Activated CD8-positive, alpha-beta memory T cell treated with anti-CD3 and anti-CD28 coated beads, Interleukin-2, amount 50 U/mL, for 1 hour (primary cell): ENCODE data around the gene CLEC4G.
"Not testable (repeated sequence)": the region's sequence is repeated elsewhere in the genome, so short reads cannot be mapped to it uniquely, and the experiment has no call there.

ENCODE experiments used
- DNase-seq: peaks from one replicate; pipeline ENCODE4 v3.0.0-alpha.2; 2020; ENCODE audit errors: extremely low read depth

The CLEC4G gene, protein sequence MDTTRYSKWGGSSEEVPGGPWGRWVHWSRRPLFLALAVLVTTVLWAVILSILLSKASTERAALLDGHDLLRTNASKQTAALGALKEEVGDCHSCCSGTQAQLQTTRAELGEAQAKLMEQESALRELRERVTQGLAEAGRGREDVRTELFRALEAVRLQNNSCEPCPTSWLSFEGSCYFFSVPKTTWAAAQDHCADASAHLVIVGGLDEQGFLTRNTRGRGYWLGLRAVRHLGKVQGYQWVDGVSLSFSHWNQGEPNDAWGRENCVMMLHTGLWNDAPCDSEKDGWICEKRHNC

DNA sequence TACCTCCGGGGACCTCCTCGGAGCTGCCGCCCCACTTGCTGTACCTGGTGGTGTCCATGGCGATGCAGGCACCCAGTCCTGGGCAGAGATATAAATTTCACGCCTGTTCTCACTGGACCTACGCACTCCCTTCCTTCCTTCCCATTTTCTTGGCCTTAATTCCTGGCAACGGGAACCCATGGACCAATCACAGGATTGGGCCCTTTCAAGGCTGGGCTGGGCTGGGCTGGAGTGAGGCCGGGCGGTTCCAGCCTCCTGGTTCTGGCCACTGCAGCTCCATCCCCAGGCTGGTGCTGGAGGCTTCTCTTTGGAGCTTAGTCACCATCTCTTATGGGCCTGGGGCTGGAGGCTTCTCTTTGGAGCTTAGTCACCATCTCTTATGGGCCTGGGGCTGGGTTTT, at the start of gene CLEC4G:
CLEC4G (minus strand) TSS at position 66 of the 400 bp plus-strand sequence; CDS start at position 58, 8 bp downstream.
- DNase-seq = no peak

- DNase-seq = no peak
Observed at GRCh38 chr19:7781157-7781556, 49.2 kb upstream of the CLEC4G start.

DNA sequence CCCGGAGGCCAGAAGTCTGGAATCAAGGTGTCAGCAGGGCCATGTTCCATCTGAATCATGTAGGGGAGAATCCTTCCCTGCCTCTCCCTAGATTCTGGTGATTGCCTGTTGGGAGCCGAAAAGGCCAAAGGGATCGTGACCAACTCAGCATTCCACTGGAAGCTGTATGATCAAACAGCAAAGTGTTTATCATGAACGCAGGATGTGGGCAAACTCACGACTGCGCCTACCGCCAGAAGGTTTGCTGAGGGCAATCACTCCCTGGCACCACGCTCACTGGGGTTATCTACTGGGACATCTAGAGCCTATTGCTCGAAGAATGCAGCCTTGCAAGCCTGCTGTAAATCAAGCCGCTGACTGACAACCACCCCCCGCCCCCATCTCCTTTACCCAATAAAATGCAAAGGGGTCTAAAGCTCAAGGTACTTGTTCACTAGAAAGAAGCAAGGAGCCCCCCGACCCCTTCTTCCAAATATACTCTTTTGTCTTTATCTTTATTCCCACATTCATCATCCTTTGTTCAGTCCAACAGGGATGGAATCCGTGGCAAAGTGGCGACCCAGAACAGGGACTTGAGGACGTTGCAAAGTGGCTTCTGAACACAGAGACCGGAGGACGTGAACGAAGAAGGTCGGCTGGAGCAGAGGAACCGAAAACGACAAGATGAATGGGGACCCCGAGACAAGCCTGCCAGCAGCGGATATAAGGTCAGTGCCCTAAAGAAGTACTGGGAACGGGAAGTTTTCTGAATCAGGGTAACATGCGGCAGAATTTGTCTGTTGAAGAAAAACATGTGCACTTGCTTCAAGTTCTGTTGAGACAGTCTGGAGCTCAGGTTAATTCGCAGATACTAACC, 47.9 kb upstream of the CLEC4G start:
- DNase-seq = no peak

DNA sequence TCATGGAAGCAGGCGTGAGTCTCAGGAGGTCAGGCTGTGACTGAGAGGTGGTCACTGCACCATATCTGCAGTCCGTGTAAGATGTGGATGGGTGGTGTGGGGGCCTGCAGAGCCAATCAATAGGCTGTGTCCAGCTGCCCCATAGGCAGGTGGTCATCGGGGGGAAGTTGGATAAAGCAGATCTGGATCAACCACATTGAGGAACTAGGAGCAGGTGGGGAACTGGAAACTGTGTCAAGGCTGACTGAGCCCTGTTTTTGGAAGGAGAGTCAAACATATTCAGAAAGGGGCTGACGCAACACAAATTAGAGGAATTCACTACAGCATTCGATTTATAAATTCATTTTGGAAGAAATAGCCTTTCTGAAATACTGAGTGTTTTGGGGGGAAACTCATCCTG, 46.2 kb upstream of the CLEC4G start:
- no peak for DNase-seq

GRCh38 chr19:7775761-7776160, 43.9 kb upstream of the CLEC4G start:
- DNase-seq = no peak

DNA sequence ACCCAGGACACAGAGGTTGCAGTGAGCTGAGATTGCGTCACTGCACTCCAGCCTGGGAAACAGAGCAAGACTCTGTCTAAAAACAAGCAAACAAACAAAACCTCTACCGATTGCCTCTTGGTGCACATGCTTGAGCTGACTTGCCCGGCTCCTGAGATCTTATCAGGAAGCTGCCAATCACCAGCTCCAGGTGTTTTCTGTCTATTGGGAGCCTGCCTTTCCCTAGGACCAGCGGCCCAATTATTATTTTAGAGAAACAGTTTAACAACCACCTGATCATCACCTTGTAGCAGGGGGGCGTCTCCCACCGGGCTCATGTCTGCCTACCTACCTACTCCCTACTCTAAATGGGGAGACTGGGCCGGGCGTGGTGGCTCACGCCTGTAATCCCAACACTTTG, 41.9 kb upstream of the CLEC4G start:
- no peak for DNase-seq

- no peak for DNase-seq
Observed at GRCh38 chr19:7772752-7773291, 40.9 kb upstream of the CLEC4G start.

DNA sequence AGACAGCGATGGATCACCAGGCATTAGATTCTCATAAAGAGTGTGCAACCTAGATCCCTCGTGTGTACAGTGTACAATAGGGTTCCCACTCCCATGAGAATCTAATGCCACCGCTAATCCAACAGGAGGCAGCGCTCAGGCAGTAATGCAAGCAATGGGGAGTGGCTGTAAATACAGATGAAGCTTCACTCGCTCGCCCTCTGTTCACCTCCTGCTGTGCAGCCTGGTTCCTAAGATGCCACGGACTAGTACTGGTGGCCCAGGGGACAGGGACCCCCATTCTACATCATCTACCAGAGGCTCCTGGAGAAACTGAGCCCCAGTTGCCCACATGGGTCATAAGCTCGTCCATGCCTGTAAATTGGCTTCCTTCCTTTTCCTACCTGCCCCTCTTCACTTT, 39.2 kb upstream of the CLEC4G start:
- DNase-seq = no peak

- DNase-seq = no peak
Observed at GRCh38 chr19:7769171-7769570, 37.3 kb upstream of the CLEC4G start.

GRCh38 chr19:7767487-7767886, 35.6 kb upstream of the CLEC4G start:
- no peak for DNase-seq

DNA sequence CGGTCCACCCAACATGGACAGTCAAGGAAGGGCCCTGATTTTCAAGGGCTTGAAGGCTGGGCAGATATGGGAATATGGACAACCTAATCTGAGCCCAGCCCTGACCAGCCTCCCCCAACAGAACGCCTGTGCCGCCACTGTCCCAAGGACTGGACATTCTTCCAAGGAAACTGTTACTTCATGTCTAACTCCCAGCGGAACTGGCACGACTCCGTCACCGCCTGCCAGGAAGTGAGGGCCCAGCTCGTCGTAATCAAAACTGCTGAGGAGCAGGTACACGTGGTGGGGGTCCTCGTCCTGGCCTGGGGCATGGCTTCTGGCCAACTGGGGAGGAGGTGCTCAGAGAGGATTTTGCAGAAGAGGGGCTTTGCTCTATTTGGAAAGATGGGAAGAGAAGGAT, 34.6 kb upstream of the CLEC4G start:
- no peak for DNase-seq

GRCh38 chr19:7765043-7765442, 33.1 kb upstream of the CLEC4G start:
- not testable (repeated sequence) for DNase-seq

DNA sequence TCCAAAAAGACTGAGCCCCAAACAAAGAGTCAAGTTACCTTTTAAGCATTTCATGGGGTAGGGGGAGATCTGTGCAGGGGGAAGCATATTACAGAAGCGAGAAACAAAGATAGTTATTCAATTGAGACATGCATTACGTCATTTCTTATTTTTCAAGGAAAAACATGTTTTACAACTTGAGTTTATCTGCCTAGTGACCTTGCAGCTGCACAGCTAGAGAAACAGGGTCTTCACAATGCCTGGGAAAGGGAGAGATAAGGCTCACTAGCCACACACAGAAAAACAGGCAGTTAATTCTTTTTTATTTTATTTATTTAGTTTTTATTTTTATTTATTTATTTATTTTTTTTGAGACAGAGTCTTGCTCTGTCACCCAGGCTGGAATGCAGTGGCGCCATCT, 32.2 kb upstream of the CLEC4G start:
- not testable (repeated sequence) for DNase-seq

- DNase-seq = no peak
Observed at GRCh38 chr19:7763696-7764095, 31.8 kb upstream of the CLEC4G start.

GRCh38 chr19:7762719-7763293, 30.9 kb upstream of the CLEC4G start, which contains the start of gene CLEC4M:
CLEC4M (plus strand) TSS chr19:7763243; CDS start chr19:7763267, 24 bp downstream.
- DNase-seq = no peak

GRCh38 chr19:7759156-7759555, 27.2 kb upstream of the CLEC4G start:
- no peak for DNase-seq

DNA sequence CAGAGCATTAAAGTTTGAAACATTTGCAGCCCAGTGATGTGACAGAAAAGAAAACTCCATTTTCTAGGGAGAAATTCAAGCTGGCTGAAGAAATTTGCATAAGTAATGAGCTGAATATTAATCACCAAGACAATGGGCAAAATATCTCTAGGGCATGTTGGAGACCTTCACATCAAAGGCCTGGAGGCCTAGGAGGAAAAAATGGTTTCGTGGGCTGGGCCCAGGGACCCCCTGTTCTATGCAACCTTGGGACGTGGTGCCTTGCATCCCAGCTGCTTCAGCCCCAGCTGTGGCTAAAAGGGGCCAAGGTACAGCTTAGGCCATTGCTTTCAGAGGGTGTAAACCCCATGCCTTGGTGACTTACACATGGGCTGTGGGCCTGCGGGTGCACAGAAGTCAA, 25.4 kb upstream of the CLEC4G start:
- no peak for DNase-seq

GRCh38 chr19:7756258-7756657, 24.3 kb upstream of the CLEC4G start:
- DNase-seq = no peak

- DNase-seq = no peak
Observed at GRCh38 chr19:7751157-7751783, 19.4 kb upstream of the CLEC4G start.

DNA sequence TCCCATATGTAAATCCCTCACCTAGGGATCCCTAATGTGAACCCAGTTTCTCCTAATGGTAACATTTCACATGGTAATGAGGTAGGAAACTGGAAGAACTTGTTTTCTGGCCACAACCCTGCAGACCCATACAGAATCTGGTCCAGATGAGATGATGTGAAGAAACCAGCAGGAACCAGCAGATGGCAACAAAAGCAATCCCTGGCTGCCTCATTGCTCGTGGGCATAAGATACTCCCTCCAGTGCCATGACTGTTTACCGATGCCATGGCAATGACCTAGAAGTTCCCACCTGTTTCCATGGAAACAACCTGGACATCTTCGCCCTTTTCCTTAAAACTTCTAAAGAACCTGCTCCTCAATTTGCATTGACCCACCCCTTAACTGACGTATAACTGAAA, 16.8 kb upstream of the CLEC4G start:
- no peak for DNase-seq

DNA sequence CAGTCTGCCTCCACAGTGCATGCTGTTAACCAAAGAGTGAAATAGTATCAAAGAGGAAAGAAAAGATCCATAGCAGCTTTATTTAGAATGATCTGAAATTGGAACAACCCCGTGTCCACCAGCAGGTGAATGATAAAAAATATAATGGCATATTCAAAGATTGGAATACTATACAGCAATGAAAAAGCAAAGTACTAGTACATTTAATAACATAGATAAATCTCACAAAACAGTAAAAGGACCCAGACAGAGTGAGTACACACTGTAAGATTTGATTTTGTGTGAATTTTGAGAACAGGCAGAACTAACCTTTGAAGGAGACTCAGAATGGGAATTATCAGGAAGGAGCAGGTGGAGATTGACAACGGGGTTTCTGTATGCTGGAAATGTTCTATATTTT, 16.3 kb upstream of the CLEC4G start:
- no peak for DNase-seq
